ENCODE measurements around the gene TMEM217. TPM values are rescaled to one million over a fixed set of nuclear protein-coding genes. Genes with fewer than 3 reads are reported as not detected.
A peak's percentile ranks its signal among the peaks of the same experiment; 100 is the strongest.

TMEM217 gene
- total and polyA plus RNA-seq, 2 of the 8 experiments (the other 6 are each of a cell fraction or from before 2014, with no cell fraction given), result 0.60 to 1.1 TPM

DNA sequence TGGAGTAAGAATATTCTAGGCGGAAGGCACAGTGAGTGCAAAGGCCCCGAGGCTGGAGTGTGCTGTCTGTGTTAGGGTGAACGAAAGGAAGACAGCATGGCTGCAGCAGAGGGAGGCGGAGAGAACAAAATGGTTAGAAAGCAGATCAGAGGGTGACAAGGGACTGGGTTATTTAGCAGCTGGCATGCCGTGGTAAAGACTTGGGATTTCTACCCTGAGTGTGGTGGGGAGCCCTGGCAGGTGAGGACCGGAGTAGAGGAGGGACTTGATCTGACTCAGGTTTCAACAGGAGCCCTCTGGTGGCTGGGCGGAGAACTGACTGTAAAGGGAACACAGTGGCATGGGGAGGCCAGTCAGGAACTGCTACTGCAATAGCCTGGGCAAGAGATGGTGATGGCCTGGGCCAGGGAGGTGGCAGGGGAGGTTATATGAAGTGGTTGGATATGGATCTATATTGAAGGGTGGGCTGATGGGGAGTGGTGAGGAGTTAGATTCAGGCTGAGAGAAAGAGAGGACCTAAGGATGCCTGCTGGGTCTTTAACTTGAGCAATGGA, 50.0 kb downstream of the TMEM217 start (continued):
- TF ChIP-seq, protein P1, sequence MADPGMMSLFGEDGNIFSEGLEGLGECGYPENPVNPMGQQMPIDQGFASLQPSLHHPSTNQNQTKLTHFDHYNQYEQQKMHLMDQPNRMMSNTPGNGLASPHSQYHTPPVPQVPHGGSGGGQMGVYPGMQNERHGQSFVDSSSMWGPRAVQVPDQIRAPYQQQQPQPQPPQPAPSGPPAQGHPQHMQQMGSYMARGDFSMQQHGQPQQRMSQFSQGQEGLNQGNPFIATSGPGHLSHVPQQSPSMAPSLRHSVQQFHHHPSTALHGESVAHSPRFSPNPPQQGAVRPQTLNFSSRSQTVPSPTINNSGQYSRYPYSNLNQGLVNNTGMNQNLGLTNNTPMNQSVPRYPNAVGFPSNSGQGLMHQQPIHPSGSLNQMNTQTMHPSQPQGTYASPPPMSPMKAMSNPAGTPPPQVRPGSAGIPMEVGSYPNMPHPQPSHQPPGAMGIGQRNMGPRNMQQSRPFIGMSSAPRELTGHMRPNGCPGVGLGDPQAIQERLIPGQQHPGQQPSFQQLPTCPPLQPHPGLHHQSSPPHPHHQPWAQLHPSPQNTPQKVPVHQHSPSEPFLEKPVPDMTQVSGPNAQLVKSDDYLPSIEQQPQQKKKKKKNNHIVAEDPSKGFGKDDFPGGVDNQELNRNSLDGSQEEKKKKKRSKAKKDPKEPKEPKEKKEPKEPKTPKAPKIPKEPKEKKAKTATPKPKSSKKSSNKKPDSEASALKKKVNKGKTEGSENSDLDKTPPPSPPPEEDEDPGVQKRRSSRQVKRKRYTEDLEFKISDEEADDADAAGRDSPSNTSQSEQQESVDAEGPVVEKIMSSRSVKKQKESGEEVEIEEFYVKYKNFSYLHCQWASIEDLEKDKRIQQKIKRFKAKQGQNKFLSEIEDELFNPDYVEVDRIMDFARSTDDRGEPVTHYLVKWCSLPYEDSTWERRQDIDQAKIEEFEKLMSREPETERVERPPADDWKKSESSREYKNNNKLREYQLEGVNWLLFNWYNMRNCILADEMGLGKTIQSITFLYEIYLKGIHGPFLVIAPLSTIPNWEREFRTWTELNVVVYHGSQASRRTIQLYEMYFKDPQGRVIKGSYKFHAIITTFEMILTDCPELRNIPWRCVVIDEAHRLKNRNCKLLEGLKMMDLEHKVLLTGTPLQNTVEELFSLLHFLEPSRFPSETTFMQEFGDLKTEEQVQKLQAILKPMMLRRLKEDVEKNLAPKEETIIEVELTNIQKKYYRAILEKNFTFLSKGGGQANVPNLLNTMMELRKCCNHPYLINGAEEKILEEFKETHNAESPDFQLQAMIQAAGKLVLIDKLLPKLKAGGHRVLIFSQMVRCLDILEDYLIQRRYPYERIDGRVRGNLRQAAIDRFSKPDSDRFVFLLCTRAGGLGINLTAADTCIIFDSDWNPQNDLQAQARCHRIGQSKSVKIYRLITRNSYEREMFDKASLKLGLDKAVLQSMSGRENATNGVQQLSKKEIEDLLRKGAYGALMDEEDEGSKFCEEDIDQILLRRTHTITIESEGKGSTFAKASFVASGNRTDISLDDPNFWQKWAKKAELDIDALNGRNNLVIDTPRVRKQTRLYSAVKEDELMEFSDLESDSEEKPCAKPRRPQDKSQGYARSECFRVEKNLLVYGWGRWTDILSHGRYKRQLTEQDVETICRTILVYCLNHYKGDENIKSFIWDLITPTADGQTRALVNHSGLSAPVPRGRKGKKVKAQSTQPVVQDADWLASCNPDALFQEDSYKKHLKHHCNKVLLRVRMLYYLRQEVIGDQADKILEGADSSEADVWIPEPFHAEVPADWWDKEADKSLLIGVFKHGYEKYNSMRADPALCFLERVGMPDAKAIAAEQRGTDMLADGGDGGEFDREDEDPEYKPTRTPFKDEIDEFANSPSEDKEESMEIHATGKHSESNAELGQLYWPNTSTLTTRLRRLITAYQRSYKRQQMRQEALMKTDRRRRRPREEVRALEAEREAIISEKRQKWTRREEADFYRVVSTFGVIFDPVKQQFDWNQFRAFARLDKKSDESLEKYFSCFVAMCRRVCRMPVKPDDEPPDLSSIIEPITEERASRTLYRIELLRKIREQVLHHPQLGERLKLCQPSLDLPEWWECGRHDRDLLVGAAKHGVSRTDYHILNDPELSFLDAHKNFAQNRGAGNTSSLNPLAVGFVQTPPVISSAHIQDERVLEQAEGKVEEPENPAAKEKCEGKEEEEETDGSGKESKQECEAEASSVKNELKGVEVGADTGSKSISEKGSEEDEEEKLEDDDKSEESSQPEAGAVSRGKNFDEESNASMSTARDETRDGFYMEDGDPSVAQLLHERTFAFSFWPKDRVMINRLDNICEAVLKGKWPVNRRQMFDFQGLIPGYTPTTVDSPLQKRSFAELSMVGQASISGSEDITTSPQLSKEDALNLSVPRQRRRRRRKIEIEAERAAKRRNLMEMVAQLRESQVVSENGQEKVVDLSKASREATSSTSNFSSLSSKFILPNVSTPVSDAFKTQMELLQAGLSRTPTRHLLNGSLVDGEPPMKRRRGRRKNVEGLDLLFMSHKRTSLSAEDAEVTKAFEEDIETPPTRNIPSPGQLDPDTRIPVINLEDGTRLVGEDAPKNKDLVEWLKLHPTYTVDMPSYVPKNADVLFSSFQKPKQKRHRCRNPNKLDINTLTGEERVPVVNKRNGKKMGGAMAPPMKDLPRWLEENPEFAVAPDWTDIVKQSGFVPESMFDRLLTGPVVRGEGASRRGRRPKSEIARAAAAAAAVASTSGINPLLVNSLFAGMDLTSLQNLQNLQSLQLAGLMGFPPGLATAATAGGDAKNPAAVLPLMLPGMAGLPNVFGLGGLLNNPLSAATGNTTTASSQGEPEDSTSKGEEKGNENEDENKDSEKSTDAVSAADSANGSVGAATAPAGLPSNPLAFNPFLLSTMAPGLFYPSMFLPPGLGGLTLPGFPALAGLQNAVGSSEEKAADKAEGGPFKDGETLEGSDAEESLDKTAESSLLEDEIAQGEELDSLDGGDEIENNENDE (IDR thresholded peaks at IDR 0.05; ENCODE audit: insufficient replicate concordance, low read length), result no peak
- TF ChIP-seq KDM1A (IDR thresholded peaks at IDR 0.05; ENCODE audit: borderline replicate concordance, low read length), result peak; percentile 70; the same call in 1 of the 2 replicates
- no peak for TF ChIP-seq HDAC2 (IDR thresholded peaks at IDR 0.05; ENCODE audit: borderline replicate concordance in 1 of 2, low read depth in 2 of 2, low read length in 2 of 2)
- no peak for TF ChIP-seq KDM5A (IDR thresholded peaks at IDR 0.05; ENCODE audit: low read length)
- TF ChIP-seq CREB1 (IDR thresholded peaks at IDR 0.05), result 0 out of 2 replicates have a peak, but pooled peaks have one; percentile 36
- TF ChIP-seq, protein P2, sequence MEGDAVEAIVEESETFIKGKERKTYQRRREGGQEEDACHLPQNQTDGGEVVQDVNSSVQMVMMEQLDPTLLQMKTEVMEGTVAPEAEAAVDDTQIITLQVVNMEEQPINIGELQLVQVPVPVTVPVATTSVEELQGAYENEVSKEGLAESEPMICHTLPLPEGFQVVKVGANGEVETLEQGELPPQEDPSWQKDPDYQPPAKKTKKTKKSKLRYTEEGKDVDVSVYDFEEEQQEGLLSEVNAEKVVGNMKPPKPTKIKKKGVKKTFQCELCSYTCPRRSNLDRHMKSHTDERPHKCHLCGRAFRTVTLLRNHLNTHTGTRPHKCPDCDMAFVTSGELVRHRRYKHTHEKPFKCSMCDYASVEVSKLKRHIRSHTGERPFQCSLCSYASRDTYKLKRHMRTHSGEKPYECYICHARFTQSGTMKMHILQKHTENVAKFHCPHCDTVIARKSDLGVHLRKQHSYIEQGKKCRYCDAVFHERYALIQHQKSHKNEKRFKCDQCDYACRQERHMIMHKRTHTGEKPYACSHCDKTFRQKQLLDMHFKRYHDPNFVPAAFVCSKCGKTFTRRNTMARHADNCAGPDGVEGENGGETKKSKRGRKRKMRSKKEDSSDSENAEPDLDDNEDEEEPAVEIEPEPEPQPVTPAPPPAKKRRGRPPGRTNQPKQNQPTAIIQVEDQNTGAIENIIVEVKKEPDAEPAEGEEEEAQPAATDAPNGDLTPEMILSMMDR (IDR thresholded peaks at IDR 0.05; ENCODE audit: control extremely low read depth in 1 of 3, insufficient read depth in 1 of 3, low read depth in 1 of 3, low read length in 3 of 3), result peak; percentile 87 to 94 (median 94)
- TF ChIP-seq SUZ12 (IDR thresholded peaks at IDR 0.05; ENCODE audit: low read length), result no peak
- no peak for TF ChIP-seq RBBP5 (IDR thresholded peaks at IDR 0.05; ENCODE audit: borderline replicate concordance, low read depth, low read length)
